Measurements from ENCODE around the gene DNAJA2.

The DNAJA2 gene

GRCh38 chr16:46996391-46996790 is 22.9 kb upstream of the DNAJA2 start:
- Mint-ChIP-seq H3K9me3 (peaks cover 13% of the 10 kb centered on the region), H3K36me3 (ENCODE audit: low read depth) (no peaks in the 10 kb centered on the region), H3K27me3 (no peaks in the 10 kb centered on the region), H3K27ac (no peak overlapping the region), H3K4me3 (no peak overlapping the region), H3K4me1 (ENCODE audit: low read depth) (peaks cover 6% of the 10 kb centered on the region)
- intact Hi-C loops (cut with micrococcal nuclease): no loop called here

- Mint-ChIP-seq H3K27me3 (no peaks in the 10 kb centered on the region), H3K9me3 (peaks cover 16% of the 10 kb centered on the region), H3K36me3 (ENCODE audit: low read depth) (no peaks in the 10 kb centered on the region), H3K27ac (no peak overlapping the region), H3K4me1 (ENCODE audit: low read depth) (peaks cover 2% of the 10 kb centered on the region), H3K4me3 (no peak overlapping the region)
- intact Hi-C loops (cut with micrococcal nuclease): no loop called here
Observed at GRCh38 chr16:46991729-46992704, 18.5 kb upstream of the DNAJA2 start.

- no peak overlapping the region for H3K4me3 Mint-ChIP-seq
- no peak overlapping the region for H3K27ac Mint-ChIP-seq
- intact Hi-C loops (cut with micrococcal nuclease): no loop called here
- H3K4me1 Mint-ChIP-seq (ENCODE audit: low read depth): no peaks in the 10 kb centered on the region
- H3K27me3 Mint-ChIP-seq: no peaks in the 10 kb centered on the region
- peaks cover 8% of the 10 kb centered on the region for H3K9me3 Mint-ChIP-seq
- no peaks in the 10 kb centered on the region for H3K36me3 Mint-ChIP-seq (ENCODE audit: low read depth)
Observed at GRCh38 chr16:46986896-46987295, 13.4 kb upstream of the DNAJA2 start.

- Mint-ChIP-seq H3K9me3 (peaks cover 4% of the 10 kb centered on the region), H3K4me1 (ENCODE audit: low read depth) (no peaks in the 10 kb centered on the region), H3K36me3 (ENCODE audit: low read depth) (no peaks in the 10 kb centered on the region), H3K4me3 (no peak overlapping the region), H3K27ac (no peak overlapping the region), H3K27me3 (no peaks in the 10 kb centered on the region)
- intact Hi-C loops (cut with micrococcal nuclease): no loop called here
Observed at GRCh38 chr16:46986438-46986837, 13.0 kb upstream of the DNAJA2 start.

GRCh38 chr16:46982335-46982734 is 8.9 kb upstream of the DNAJA2 start:
- Mint-ChIP-seq H3K4me3 (no peak overlapping the region), H3K36me3 (ENCODE audit: low read depth) (no peaks in the 10 kb centered on the region), H3K9me3 (no peaks in the 10 kb centered on the region), H3K27me3 (no peaks in the 10 kb centered on the region), H3K4me1 (ENCODE audit: low read depth) (peaks cover 5% of the 10 kb centered on the region), H3K27ac (no peak overlapping the region)
- intact Hi-C loops (cut with micrococcal nuclease): no loop called here

- Mint-ChIP-seq H3K27ac (no peak overlapping the region), H3K4me1 (ENCODE audit: low read depth) (peaks cover 5% of the 10 kb centered on the region)
- intact Hi-C loops (cut with micrococcal nuclease): no loop called here
Observed at GRCh38 chr16:46980926-46981325, 7.5 kb upstream of the DNAJA2 start.

GRCh38 chr16:46976550-46976949 is 3.1 kb upstream of the DNAJA2 start:
- Mint-ChIP-seq H3K4me1 (ENCODE audit: low read depth) (peaks cover 27% of the 10 kb centered on the region), H3K27me3 (no peaks in the 10 kb centered on the region), H3K36me3 (ENCODE audit: low read depth) (peaks cover 19% of the 10 kb centered on the region), H3K27ac (no peak overlapping the region), H3K9me3 (no peaks in the 10 kb centered on the region), H3K4me3 (no peak overlapping the region)
- intact Hi-C loops (cut with micrococcal nuclease): no loop called here

More at GRCh38 chr16:46980926-46981325, 7.5 kb upstream of the DNAJA2 start:
- Mint-ChIP-seq H3K36me3 (ENCODE audit: low read depth) (no peaks in the 10 kb centered on the region), H3K9me3 (no peaks in the 10 kb centered on the region), H3K27me3 (no peaks in the 10 kb centered on the region), H3K4me3 (no peak overlapping the region)

GRCh38 chr16:46975908-46976470 is 2.5 kb upstream of the DNAJA2 start:
- peaks cover 29% of the 10 kb centered on the region for H3K4me1 Mint-ChIP-seq (ENCODE audit: low read depth)
- intact Hi-C loops (cut with micrococcal nuclease): no loop called here
- H3K36me3 Mint-ChIP-seq (ENCODE audit: low read depth): peaks cover 25% of the 10 kb centered on the region
- H3K4me3 Mint-ChIP-seq: no peak overlapping the region
- no peaks in the 10 kb centered on the region for H3K9me3 Mint-ChIP-seq
- H3K27ac Mint-ChIP-seq: no peak overlapping the region
- no peaks in the 10 kb centered on the region for H3K27me3 Mint-ChIP-seq

- intact Hi-C loops (cut with micrococcal nuclease): no loop called here
- H3K27ac Mint-ChIP-seq: no peak overlapping the region
- H3K9me3 Mint-ChIP-seq: no peaks in the 10 kb centered on the region
- H3K36me3 Mint-ChIP-seq (ENCODE audit: low read depth): peaks cover 33% of the 10 kb centered on the region
- no peak overlapping the region for H3K4me3 Mint-ChIP-seq
- H3K4me1 Mint-ChIP-seq (ENCODE audit: low read depth): peaks cover 31% of the 10 kb centered on the region
- no peaks in the 10 kb centered on the region for H3K27me3 Mint-ChIP-seq
Observed at GRCh38 chr16:46975165-46975564, 1.7 kb upstream of the DNAJA2 start.

- Mint-ChIP-seq H3K36me3 (ENCODE audit: low read depth) (peaks cover 38% of the 10 kb centered on the region), H3K27me3 (no peaks in the 10 kb centered on the region), H3K9me3 (no peaks in the 10 kb centered on the region), H3K4me3 (no peak overlapping the region), H3K27ac (peak overlapping the region; percentile 95), H3K4me1 (ENCODE audit: low read depth) (peaks cover 31% of the 10 kb centered on the region)
- intact Hi-C loops (cut with micrococcal nuclease): loop anchor here (5.0 kb wide), 2 partner anchors 63 to 168 kb away; partner anchors contain the start of gene NETO2
Observed at GRCh38 chr16:46974352-46974751, 878 bp upstream of the DNAJA2 start.

- H3K4me3 Mint-ChIP-seq: peak overlapping the region; percentile 92
- H3K36me3 Mint-ChIP-seq (ENCODE audit: low read depth): peaks cover 42% of the 10 kb centered on the region
- intact Hi-C loops (cut with micrococcal nuclease): loop anchor here (5.0 kb wide), 2 partner anchors 63 to 168 kb away; partner anchors contain the start of gene NETO2
- no peaks in the 10 kb centered on the region for H3K9me3 Mint-ChIP-seq
- peaks cover 31% of the 10 kb centered on the region for H3K4me1 Mint-ChIP-seq (ENCODE audit: low read depth)
- H3K27me3 Mint-ChIP-seq: no peaks in the 10 kb centered on the region
- H3K27ac Mint-ChIP-seq: peak overlapping the region; percentile 95
Observed at GRCh38 chr16:46973996-46974324, 486 bp upstream of the DNAJA2 start.

- H3K27ac Mint-ChIP-seq: peak overlapping the region; percentile 95
- peaks cover 31% of the 10 kb centered on the region for H3K4me1 Mint-ChIP-seq (ENCODE audit: low read depth)
Observed at GRCh38 chr16:46972429-46973206, 856 bp downstream of the DNAJA2 start.

GRCh38 chr16:46971271-46971670 is 2.2 kb downstream of the DNAJA2 start:
- no peaks in the 10 kb centered on the region for H3K9me3 Mint-ChIP-seq

More at GRCh38 chr16:46972429-46973206, 856 bp downstream of the DNAJA2 start:
- Mint-ChIP-seq H3K36me3 (ENCODE audit: low read depth) (peaks cover 55% of the 10 kb centered on the region), H3K27me3 (no peaks in the 10 kb centered on the region), H3K4me3 (peak overlapping the region; percentile 93), H3K9me3 (no peaks in the 10 kb centered on the region)
- intact Hi-C loops (cut with micrococcal nuclease): loop anchor here (5.0 kb wide), 2 partner anchors 65 to 170 kb away; partner anchors contain the start of gene NETO2

More at GRCh38 chr16:46971271-46971670, 2.2 kb downstream of the DNAJA2 start:
- intact Hi-C loops (cut with micrococcal nuclease): loop anchor here (5.0 kb wide), 2 partner anchors 66 to 171 kb away; partner anchors contain the start of gene NETO2
- Mint-ChIP-seq H3K36me3 (ENCODE audit: low read depth) (peaks cover 69% of the 10 kb centered on the region), H3K4me3 (no peak overlapping the region), H3K4me1 (ENCODE audit: low read depth) (peaks cover 31% of the 10 kb centered on the region), H3K27ac (no peak overlapping the region), H3K27me3 (no peaks in the 10 kb centered on the region)

Measured in dendritic cell treated with granulocyte-macrophage colony-stimulating factor and Interleukin-4, amounts not matched to agents 40 ng/mL and 50 ng/mL, for 4 days (primary cell).